Measurements from ENCODE around the gene DIDO1. TPM values are rescaled to one million over a fixed set of nuclear protein-coding genes. Genes with fewer than 3 reads are reported as not detected.
A peak's percentile ranks its signal among the peaks of the same experiment; 100 is the strongest.

Gene DIDO1
- total and polyA plus RNA-seq, 8 donors, result 38.1 to 65.9 (median 58.5) TPM

DNA sequence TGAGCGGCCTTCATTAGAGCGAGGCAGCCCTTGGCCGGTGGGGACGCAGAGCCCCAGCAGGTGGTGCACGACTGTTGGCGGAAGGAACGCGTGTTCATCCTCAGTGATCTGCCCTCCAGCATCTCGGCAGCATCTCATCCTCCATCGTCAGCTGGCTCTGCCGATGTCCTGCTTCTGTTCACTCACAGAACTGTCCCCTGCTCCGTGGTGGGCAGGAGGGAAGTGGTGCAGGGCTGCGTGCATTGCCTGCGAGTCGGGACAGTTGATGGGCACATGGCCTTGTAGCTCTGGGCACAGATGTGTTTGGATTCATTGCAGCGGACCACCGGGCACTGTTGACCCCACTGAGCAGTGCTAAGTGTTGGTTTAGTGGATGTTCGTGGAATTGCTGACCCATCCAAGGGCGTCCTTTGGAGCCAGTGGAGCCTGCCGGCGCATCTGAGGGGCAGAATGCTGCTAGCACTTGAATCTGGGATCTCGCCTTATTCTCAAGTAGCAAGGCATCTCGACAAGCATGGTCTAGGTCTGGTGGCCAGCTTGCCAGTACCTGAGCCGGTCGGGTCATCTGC is 19.6 kb upstream of the DIDO1 start:
- H3K9me3 ChIP-seq, result no peaks in the 10 kb centered on the region
- no peak overlapping the region for H3K4me3 ChIP-seq
- ATAC-seq, result no peak
- TF ChIP-seq, protein P1, sequence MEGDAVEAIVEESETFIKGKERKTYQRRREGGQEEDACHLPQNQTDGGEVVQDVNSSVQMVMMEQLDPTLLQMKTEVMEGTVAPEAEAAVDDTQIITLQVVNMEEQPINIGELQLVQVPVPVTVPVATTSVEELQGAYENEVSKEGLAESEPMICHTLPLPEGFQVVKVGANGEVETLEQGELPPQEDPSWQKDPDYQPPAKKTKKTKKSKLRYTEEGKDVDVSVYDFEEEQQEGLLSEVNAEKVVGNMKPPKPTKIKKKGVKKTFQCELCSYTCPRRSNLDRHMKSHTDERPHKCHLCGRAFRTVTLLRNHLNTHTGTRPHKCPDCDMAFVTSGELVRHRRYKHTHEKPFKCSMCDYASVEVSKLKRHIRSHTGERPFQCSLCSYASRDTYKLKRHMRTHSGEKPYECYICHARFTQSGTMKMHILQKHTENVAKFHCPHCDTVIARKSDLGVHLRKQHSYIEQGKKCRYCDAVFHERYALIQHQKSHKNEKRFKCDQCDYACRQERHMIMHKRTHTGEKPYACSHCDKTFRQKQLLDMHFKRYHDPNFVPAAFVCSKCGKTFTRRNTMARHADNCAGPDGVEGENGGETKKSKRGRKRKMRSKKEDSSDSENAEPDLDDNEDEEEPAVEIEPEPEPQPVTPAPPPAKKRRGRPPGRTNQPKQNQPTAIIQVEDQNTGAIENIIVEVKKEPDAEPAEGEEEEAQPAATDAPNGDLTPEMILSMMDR (IDR thresholded peaks at IDR 0.05), result no peak
- no peak overlapping the region for H3K27ac ChIP-seq
- H3K36me3 ChIP-seq, result peaks cover 0 to 100% of the 10 kb centered on the region in 2 donors
- intact Hi-C loops (cut with DNase I), result no loop called here
- H3K27me3 ChIP-seq, result no peaks in the 10 kb centered on the region
- peak in 1 of 4 donors; percentile 22 for DNase-seq
- no peaks in the 10 kb centered on the region for H3K4me1 ChIP-seq

DNA sequence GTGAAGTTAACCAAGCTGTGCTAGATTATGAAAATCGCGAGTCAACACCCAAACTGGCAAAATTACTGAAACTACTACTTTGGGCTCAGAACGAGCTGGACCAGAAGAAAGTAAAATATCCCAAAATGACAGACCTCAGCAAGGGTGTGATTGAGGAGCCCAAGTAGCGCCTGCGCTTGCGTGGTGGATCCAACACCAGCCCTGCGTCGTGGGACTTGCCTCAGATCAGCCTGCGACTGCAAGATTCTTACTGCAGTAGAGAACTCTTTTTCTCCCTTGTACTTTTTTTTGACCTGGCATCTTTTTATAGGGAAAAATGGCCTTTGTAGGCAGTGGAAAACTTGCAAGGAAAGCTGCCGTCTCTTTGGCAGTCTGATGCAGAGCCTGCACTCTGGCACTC is 18.4 kb upstream of the DIDO1 start:
- intact Hi-C loops (cut with DNase I), result no loop called here
- peaks cover 2% of the 10 kb centered on the region in 2 donors for H3K4me1 ChIP-seq
- ATAC-seq (no peak), DNase-seq (no peak)
- H3K4me3 ChIP-seq, result no peak overlapping the region
- no peaks in the 10 kb centered on the region for H3K9me3 ChIP-seq
- H3K27me3 ChIP-seq, result no peaks in the 10 kb centered on the region
- H3K27ac ChIP-seq, result no peak overlapping the region
- H3K36me3 ChIP-seq, result peaks cover 0 to 90% of the 10 kb centered on the region in 2 donors
- TF ChIP-seq, protein P1 (IDR thresholded peaks at IDR 0.05), result no peak

DNA sequence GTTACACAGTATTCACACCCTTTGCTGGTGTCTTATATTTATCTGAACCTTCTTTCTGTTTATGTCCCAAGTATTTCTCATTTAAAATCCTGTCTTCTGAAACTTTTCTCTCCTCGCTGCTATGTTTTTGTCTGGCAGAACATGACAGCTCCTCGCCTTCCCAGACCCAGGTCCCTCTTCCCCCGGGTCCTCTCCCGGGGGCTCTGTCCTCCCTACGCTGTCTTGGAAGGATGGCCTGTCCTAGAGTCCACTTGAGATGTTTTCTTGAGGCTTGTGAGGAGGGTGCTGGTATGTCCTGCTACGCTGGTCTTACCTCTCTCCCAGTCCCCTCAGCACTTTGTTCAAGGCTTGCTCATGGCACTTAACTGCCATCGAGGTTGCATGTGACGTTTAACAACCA is 17.9 kb upstream of the DIDO1 start:
- no peak for ATAC-seq
- Histone ChIP-seq H3K4me1 (peaks cover 7 to 8% of the 10 kb centered on the region in 2 donors), H3K9me3 (no peaks in the 10 kb centered on the region), H3K27ac (no peak overlapping the region), H3K27me3 (no peaks in the 10 kb centered on the region), H3K4me3 (no peak overlapping the region), H3K36me3 (peaks cover 0 to 84% of the 10 kb centered on the region in 2 donors)
- TF ChIP-seq, protein P1 (IDR thresholded peaks at IDR 0.05), result no peak
- no peak for DNase-seq
- intact Hi-C loops (cut with DNase I), result no loop called here

DNA sequence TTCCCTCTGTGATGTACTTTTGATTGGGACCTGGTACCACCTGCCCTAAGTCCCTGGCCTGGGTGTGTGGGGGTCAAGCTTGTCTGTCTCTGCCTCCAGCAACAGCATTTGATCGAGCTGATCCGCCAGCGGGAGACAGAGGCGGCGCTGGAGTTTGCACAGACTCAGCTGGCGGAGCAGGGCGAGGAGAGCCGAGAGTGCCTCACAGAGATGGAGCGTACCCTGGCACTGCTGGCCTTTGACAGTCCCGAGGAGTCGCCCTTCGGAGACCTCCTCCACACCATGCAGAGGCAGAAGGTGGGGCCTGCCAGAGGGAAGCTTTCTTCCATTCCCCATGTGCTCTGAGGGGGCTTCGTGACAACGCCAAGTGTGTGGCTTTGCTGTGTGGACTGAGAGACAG is 17.1 kb upstream of the DIDO1 start:
- peaks cover 0 to 76% of the 10 kb centered on the region in 2 donors for H3K36me3 ChIP-seq
- H3K4me1 ChIP-seq, result peaks cover 12 to 13% of the 10 kb centered on the region in 2 donors
- H3K9me3 ChIP-seq, result no peaks in the 10 kb centered on the region
- H3K27ac ChIP-seq, result no peak overlapping the region
- TF ChIP-seq, protein P1 (IDR thresholded peaks at IDR 0.05), result no peak
- H3K4me3 ChIP-seq, result no peak overlapping the region
- DNase-seq, result peak in 1 of 4 donors; percentile 19
- intact Hi-C loops (cut with DNase I), result no loop called here
- ATAC-seq, result no peak
- H3K27me3 ChIP-seq, result no peaks in the 10 kb centered on the region

DNA sequence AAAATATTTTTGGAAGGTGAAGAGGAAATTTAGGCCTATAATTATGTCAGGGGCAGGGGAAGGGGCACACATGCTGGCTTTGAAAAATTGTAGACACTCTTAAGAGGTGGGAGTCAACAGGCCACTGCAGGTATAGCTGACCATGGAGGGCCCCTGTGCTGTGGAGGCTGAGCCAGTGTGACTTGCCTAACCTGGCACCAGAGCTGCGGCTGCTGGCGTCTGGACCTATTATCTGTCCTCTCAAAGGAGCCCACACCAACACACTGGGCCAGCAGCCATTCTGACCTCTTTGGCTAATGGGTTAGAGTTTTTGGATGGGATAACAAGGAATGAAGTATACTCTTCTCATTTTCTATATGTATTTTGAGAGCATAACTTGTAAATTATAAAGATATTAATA is 16.2 kb upstream of the DIDO1 start:
- no peak for DNase-seq

More for the DNA sequence above, 16.2 kb upstream of the DIDO1 start:
- no peak for ATAC-seq
- intact Hi-C loops (cut with DNase I), result no loop called here
- TF ChIP-seq, protein P1 (IDR thresholded peaks at IDR 0.05), result no peak
- Histone ChIP-seq H3K4me3 (no peak overlapping the region), H3K27me3 (no peaks in the 10 kb centered on the region), H3K9me3 (no peaks in the 10 kb centered on the region), H3K36me3 (peaks cover 0 to 67% of the 10 kb centered on the region in 2 donors), H3K4me1 (peaks cover 12 to 13% of the 10 kb centered on the region in 2 donors), H3K27ac (no peak overlapping the region)
